Endothelial cell of umbilical vein (primary cell): Measurements from ENCODE around the gene CARS1. TPM values are rescaled to one million over a fixed set of nuclear protein-coding genes. Genes with fewer than 3 reads are reported as not detected.

Source experiments
- BruUV-seq: library from RNA; stranded (reverse); fragments of 400-500 nt; replicated peaks from 2 replicates; lab custom pipeline; 2021; lab: Mats Ljungman, UMichigan
- CTCF ChIA-PET: fragments of 300-600, 350-600 bp; sonication (Branson Sonifier 250); formaldehyde crosslinking; loops from one replicate; lab custom pipeline; 2021; ENCODE audit warnings: antibody characterized with exemption, inconsistent platforms; lab: Charles Lee
- POLR2A ChIA-PET: fragments of 300-600, 350-600 bp; sonication (Branson Sonifier 250); formaldehyde crosslinking; loops from one replicate; lab custom pipeline; 2021; ENCODE audit warnings: antibody characterized with exemption, inconsistent platforms; lab: Charles Lee
- DNase-seq: peaks from one replicate; pipeline ENCODE4 v3.0.0-alpha.2; 2011; ENCODE audit warnings: low read depth, low spot score
- FAIRE-seq: peaks from 2 replicates; lab custom pipeline; 2011; peaks lifted over from hg19 to GRCh38; lab: Jason Lieb, UNC
- H2AFZ ChIP-seq: 2 replicates; pipeline ENCODE4 v1.6.0; 2012; ENCODE audit warnings: low read depth, low read length, control low read depth, inconsistent platforms
- H3K27ac ChIP-seq: 2 replicates; pipeline ENCODE4 v1.5.1; 2011; ENCODE audit warnings: low read depth, mild to moderate bottlenecking, control low read depth, low read length, moderate library complexity; ENCODE audit not compliant: insufficient read depth
- H3K27me3 ChIP-seq, 2 experiments: 2 replicates each; pipeline versions ENCODE4 v1.6.0 to v1.6.1; 2011; ENCODE audit warnings: low read length in 2 of 2, mixed read lengths in 1 of 2; ENCODE audit not compliant: control insufficient read depth in 2 of 2, insufficient read depth in 2 of 2
- H3K36me3 ChIP-seq, 2 experiments: 2 replicates in 1 of 2; 3 replicates in 1 of 2; pipeline ENCODE4 v1.5.1; 2011; ENCODE audit warnings: low read length in 2 of 2, mild to moderate bottlenecking in 1 of 2, moderate library complexity in 1 of 2; ENCODE audit not compliant: control insufficient read depth in 2 of 2, insufficient read depth in 2 of 2; ENCODE audit errors: extremely low read depth in 1 of 2
- H3K4me1 ChIP-seq: 3 replicates; pipeline ENCODE4 v1.5.1; 2011; ENCODE audit warnings: mild to moderate bottlenecking, low read length; ENCODE audit not compliant: control insufficient read depth, insufficient read depth; ENCODE audit errors: extremely low read depth
- H3K4me2 ChIP-seq: 2 replicates; pipeline ENCODE4 v1.6.1; 2011; ENCODE audit warnings: low read length, control low read depth, mixed read lengths; ENCODE audit not compliant: insufficient read depth
- H3K4me3 ChIP-seq, 3 experiments: fragments of 200-600 bp in 1 of 3; sonication (generic), shearing (Covaris generic) in 1 of 3; replicated peaks in 1 of 3; 2 replicates each; pipeline ENCODE4 v1.5.1; 2011 to 2016; ENCODE audit warnings: control low read depth in 3 of 3, low read length in 3 of 3, mild to moderate bottlenecking in 2 of 3, inconsistent platforms in 1 of 3, low read depth in 1 of 3, moderate library complexity in 1 of 3; ENCODE audit not compliant: insufficient read depth in 1 of 3
- H3K79me2 ChIP-seq: 2 replicates; pipeline ENCODE4 v1.6.0; 2012; ENCODE audit warnings: low read length, inconsistent platforms; ENCODE audit not compliant: control insufficient read depth, insufficient read depth
- H3K9ac ChIP-seq: replicated peaks from 2 replicates; pipeline ENCODE3; 2011; ENCODE audit warnings: low read length, control low read depth; ENCODE audit not compliant: insufficient read depth; ENCODE audit errors: extremely low read depth
- H3K9me1 ChIP-seq: replicated peaks from 3 replicates; pipeline ENCODE4 v1.6.0; 2011; ENCODE audit warnings: mild to moderate bottlenecking, low read length; ENCODE audit not compliant: control insufficient read depth, insufficient read depth; ENCODE audit errors: extremely low read depth
- H3K9me3 ChIP-seq: replicated peaks from 2 replicates; pipeline ENCODE4 v1.5.1; 2012; ENCODE audit warnings: low read length, inconsistent platforms; ENCODE audit not compliant: control insufficient read depth, insufficient read depth
- H4K20me1 ChIP-seq: replicated peaks from 2 replicates; pipeline ENCODE3; 2011; ENCODE audit warnings: mild to moderate bottlenecking, low read length; ENCODE audit not compliant: control insufficient read depth, insufficient read depth; ENCODE audit errors: extremely low read depth
- EZH2 ChIP-seq: IDR thresholded peaks from 2 replicates; pipeline ENCODE4 v1.6.1; 2012; ENCODE audit warnings: borderline replicate concordance, low read depth, mild to moderate bottlenecking, moderate library complexity, low read length, inconsistent platforms; ENCODE audit not compliant: severe bottlenecking
- FOS ChIP-seq: IDR thresholded peaks from 2 replicates; pipeline ENCODE4 v1.6.1; 2011; ENCODE audit warnings: mild to moderate bottlenecking, low read length, moderate library complexity, borderline replicate concordance; ENCODE audit not compliant: insufficient read depth
- GATA2 ChIP-seq: IDR thresholded peaks from 2 replicates; pipeline ENCODE4 v1.7.0; 2011; ENCODE audit warnings: low read depth, mild to moderate bottlenecking, moderate library complexity, mixed read lengths, low read length; ENCODE audit not compliant: insufficient read length, insufficient read depth
- JUN ChIP-seq: IDR thresholded peaks from 2 replicates; pipeline ENCODE4 v1.6.1; 2011; ENCODE audit warnings: borderline replicate concordance, low read depth; ENCODE audit not compliant: insufficient read length, insufficient read depth
- MYC ChIP-seq: IDR thresholded peaks from one replicate; pipeline ENCODE4 v1.6.1; 2011; ENCODE audit warnings: mild to moderate bottlenecking, low read depth, low read length
- POLR2A ChIP-seq: IDR thresholded peaks from 2 replicates; pipeline ENCODE4 v1.6.1; 2012; ENCODE audit warnings: low read depth, mild to moderate bottlenecking, control low read depth, low read length
- POLR2AphosphoS5 ChIP-seq: IDR thresholded peaks from 2 replicates; pipeline ENCODE4 v1.6.1; 2012; ENCODE audit warnings: low read depth, mild to moderate bottlenecking, control low read depth, low read length, moderate library complexity; ENCODE audit not compliant: insufficient read depth
- dilution Hi-C: fragments of 300-500 bp; cut with MboI; formaldehyde crosslinking; loops from one replicate; pipeline ENCODE4 v1.15.0; 2019; ENCODE audit warnings: low sequenced_read_pairs; ENCODE audit not compliant: extremely low pct_ligation_motif_present
- intact Hi-C: fragments of 100-400 bp; cut with micrococcal nuclease; formaldehyde crosslinking; loops from one replicate; pipeline ENCODE4 v1.10.0; 2022
- polyA plus RNA-seq, 4 experiments: library from polyadenylated mRNA; depleted of rRNA in 3 of 4; stranded (reverse) in 3 of 4; unstranded in 1 of 4; fragments of >200 nt; gene quantifications; 2 replicates each; pipeline versions ENCODE4 v1.2.1 to v1.2.3, GENCODE V29; 2011 to 2012; ENCODE audit warnings: missing spikeins in 1 of 4
- total RNA-seq: library from RNA; stranded (reverse); gene quantifications from 2 replicates; pipeline ENCODE4 v1.2.3, GENCODE V29; 2021
- TF ChIP-seq, protein P1 (sequence below): IDR thresholded peaks from 2 replicates; pipeline ENCODE4 v1.6.1; 2011; ENCODE audit not compliant: insufficient read depth, insufficient read length
- TF ChIP-seq, protein P2 (sequence below), 2 donors: IDR thresholded peaks; 1 replicate in 1 of 2; 2 replicates in 1 of 2; pipeline ENCODE4 v1.5.1; 2011; ENCODE audit warnings: low read length in 2 of 2, mild to moderate bottlenecking in 2 of 2, moderate library complexity in 2 of 2, control low read depth in 1 of 2, inconsistent platforms in 1 of 2, low read depth in 1 of 2; ENCODE audit not compliant: insufficient read depth in 1 of 2; ENCODE audit errors: extremely low read depth in 1 of 2

The CARS1 gene
- total and polyA plus RNA-seq, 2 donors (not counting 3 experiments of a cell fraction or from before 2014, with no cell fraction given), result 43.5 to 66.2 TPM

DNA sequence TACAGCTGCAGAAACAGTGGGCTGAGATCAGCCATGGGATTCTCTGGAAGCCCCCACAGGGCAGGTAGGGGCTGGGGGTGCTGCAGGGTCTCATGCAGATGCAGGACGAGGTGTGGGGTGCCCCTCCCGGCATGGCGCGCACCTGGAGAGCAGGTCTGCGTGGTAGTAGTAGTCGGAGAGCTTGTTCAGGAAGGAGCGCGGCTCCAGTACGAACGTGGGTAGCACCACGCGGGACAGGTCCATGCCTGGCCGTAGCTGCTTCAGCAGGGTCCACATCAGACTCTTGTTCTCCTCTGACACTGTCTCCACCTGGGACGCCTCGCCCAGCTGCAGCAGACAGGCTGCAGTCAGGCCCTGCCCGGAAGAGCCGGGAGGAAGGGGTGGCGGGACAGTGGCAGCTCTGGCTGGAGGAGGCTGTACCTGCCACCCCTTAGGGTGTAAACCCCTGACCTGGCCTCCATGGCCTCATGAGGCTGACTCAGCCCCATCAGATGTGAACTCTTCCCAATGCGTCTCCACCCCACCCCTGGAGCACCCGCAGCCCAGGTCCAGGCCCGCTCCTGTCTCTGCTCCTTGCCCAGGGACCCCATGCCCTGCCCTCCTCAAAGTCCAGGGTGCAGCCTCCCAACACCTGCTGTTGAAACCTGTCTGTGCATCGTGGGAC, 47.0 kb upstream of the CARS1 start:
- Histone ChIP-seq H3K4me2 (no peak overlapping the region), H2AFZ (no peak overlapping the region), H3K4me3 (no peak overlapping the region), H3K4me1 (peaks cover 2% of the 10 kb centered on the region), H3K27ac (no peak overlapping the region), H4K20me1 (no peaks in the 10 kb centered on the region), H3K9ac (no peak overlapping the region), H3K36me3 (no peaks in the 10 kb centered on the region), H3K9me1 (no peaks in the 10 kb centered on the region), H3K9me3 (no peaks in the 10 kb centered on the region), H3K27me3 (no peaks in the 10 kb centered on the region), H3K79me2 (no peaks in the 10 kb centered on the region)
- DNase-seq (no peak), FAIRE-seq (no peak)
- POLR2A ChIA-PET, result no interaction called here
- no TSS peak for BruUV-seq
- dilution Hi-C loops, result no loop called here
- no peak for TF ChIP-seq JUN
- no peak for TF ChIP-seq GATA2
- TF ChIP-seq FOS, result no peak
- no peak for TF ChIP-seq POLR2A
- TF ChIP-seq EZH2, result no peak
- TF ChIP-seq, protein P1, sequence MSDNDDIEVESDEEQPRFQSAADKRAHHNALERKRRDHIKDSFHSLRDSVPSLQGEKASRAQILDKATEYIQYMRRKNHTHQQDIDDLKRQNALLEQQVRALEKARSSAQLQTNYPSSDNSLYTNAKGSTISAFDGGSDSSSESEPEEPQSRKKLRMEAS, result no peak
- TF ChIP-seq, protein P2, sequence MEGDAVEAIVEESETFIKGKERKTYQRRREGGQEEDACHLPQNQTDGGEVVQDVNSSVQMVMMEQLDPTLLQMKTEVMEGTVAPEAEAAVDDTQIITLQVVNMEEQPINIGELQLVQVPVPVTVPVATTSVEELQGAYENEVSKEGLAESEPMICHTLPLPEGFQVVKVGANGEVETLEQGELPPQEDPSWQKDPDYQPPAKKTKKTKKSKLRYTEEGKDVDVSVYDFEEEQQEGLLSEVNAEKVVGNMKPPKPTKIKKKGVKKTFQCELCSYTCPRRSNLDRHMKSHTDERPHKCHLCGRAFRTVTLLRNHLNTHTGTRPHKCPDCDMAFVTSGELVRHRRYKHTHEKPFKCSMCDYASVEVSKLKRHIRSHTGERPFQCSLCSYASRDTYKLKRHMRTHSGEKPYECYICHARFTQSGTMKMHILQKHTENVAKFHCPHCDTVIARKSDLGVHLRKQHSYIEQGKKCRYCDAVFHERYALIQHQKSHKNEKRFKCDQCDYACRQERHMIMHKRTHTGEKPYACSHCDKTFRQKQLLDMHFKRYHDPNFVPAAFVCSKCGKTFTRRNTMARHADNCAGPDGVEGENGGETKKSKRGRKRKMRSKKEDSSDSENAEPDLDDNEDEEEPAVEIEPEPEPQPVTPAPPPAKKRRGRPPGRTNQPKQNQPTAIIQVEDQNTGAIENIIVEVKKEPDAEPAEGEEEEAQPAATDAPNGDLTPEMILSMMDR (IDR thresholded peaks at IDR 0.05; ENCODE audit: extremely low read depth in 1 of 2, insufficient read depth in 1 of 2, low read depth in 1 of 2, low read length in 2 of 2), result no peak
- no peak for TF ChIP-seq MYC
- no peak for TF ChIP-seq POLR2AphosphoS5
- intact Hi-C loops, result no loop called here
- CTCF ChIA-PET, result interaction anchor here (1.9 kb wide), 1 partner anchor 13 kb away, joined by 7 read pairs; no protein-coding TSS in a partner anchor
